Cardiac muscle cell (in vitro differentiated cells and primary cell): ENCODE results near the gene NEDD4L. TPM values are rescaled to one million over a fixed set of nuclear protein-coding genes. Genes with fewer than 3 reads are reported as not detected.
"Not testable (repeated sequence)": the region's sequence is repeated elsewhere in the genome, so short reads cannot be mapped to it uniquely, and the experiment has no call there.

Experiments used
- DNase-seq, 2 donors: peaks; one replicate each; pipeline versions ENCODE4 v3.0.0 to v3.0.0-alpha.2; 2010 to 2017; ENCODE audit warnings: low read depth in 1 of 2, low spot score in 1 of 2
- H3K27ac ChIP-seq: fragments of 200-600 bp; sonication (generic); 2 replicates; pipeline ENCODE4 v1.5.1; 2016
- H3K27me3 ChIP-seq: fragments of 200-600 bp; sonication (generic); 2 replicates; pipeline ENCODE4 v1.6.0; 2016; ENCODE audit warnings: control low read depth
- H3K36me3 ChIP-seq: fragments of 200-600 bp; sonication (generic); 2 replicates; pipeline ENCODE4 v1.5.1; 2016; ENCODE audit warnings: control low read depth
- H3K4me1 ChIP-seq: fragments of 200-600 bp; sonication (generic); 2 replicates; pipeline ENCODE4 v1.8.1; 2017; ENCODE audit warnings: low read depth, mild to moderate bottlenecking, mixed run types
- H3K4me3 ChIP-seq: fragments of 200-600 bp; sonication (generic); 2 replicates; pipeline ENCODE4 v1.5.1; 2016; ENCODE audit warnings: mild to moderate bottlenecking
- H3K9me3 ChIP-seq: fragments of 200-600 bp; sonication (generic); 2 replicates; pipeline ENCODE4 v1.5.1; 2017; ENCODE audit warnings: low read depth, mild to moderate bottlenecking, control low read depth
- polyA plus RNA-seq: library from polyadenylated mRNA; unstranded; fragments of >200 nt; fragmentation: Nextera tagmentation; extraction: Ambion mirVana; gene quantifications from 2 replicates; pipeline ENCODE4 v1.2.1, GENCODE V29; 2016
- total RNA-seq: library from RNA; depleted of rRNA; stranded (reverse); fragments of >200 nt; gene quantifications from 2 replicates; pipeline ENCODE4 v1.2.3, GENCODE V29; 2016
- TF ChIP-seq, protein P1 (sequence below): IDR thresholded peaks from 2 replicates; pipeline ENCODE4 v1.5.1; 2012; ENCODE audit warnings: low read depth, mild to moderate bottlenecking, low read length

Gene NEDD4L
- total and polyA plus RNA-seq, 2 experiments from 2014 or later, result 30.8 to 40.5 TPM

DNA sequence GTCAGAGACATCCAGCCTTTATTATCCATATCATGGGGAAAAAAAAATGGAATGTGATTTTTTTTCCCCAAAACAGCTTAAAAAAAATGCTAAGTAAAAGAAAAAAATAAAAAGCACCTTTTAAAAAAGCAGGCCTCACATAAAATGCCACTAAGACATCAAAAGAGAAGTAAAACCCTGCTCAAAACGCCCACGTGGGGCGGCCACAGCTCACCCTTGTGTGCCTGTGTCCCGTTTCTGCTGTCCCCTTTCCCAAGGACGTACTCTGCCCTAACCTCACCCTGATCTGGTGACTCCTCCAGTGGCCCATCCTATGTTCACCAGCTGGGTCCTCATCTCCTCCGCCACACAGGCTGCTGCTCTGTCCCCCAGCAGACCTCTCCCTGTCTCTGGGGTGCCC is 125.4 kb downstream of the NEDD4L start:
- no peak for DNase-seq

DNA sequence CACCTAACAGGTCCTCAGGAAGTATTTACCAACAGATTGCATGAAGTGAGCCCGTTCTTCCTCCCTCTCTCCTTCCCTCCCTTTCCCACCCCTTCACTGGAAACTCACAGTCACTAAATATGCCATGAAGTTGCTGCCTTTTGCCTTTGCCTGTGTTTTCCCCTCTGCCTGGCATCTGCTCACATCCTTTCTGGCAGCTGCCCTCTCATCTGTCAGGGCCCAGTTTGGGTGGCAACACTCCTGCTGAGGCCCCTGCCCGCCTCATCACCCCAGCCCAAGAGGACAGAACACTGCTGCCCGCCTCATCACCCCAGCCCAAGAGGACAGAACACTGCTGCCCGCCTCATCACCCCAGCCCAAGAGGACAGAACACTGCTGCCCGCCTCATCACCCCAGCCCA is 126.0 kb downstream of the NEDD4L start:
- H3K27ac ChIP-seq, H3K36me3 ChIP-seq, H3K27me3 ChIP-seq, DNase-seq, H3K4me3 ChIP-seq, H3K4me1 ChIP-seq, H3K9me3 ChIP-seq: not testable (repeated sequence)

More for the DNA sequence above, 125.4 kb downstream of the NEDD4L start:
- Histone ChIP-seq H3K4me1 (no peaks in the 10 kb centered on the region), H3K36me3 (no peaks in the 10 kb centered on the region), H3K27ac (no peak overlapping the region), H3K4me3 (no peak overlapping the region), H3K9me3 (no peaks in the 10 kb centered on the region), H3K27me3 (no peaks in the 10 kb centered on the region)
- TF ChIP-seq, protein P1, sequence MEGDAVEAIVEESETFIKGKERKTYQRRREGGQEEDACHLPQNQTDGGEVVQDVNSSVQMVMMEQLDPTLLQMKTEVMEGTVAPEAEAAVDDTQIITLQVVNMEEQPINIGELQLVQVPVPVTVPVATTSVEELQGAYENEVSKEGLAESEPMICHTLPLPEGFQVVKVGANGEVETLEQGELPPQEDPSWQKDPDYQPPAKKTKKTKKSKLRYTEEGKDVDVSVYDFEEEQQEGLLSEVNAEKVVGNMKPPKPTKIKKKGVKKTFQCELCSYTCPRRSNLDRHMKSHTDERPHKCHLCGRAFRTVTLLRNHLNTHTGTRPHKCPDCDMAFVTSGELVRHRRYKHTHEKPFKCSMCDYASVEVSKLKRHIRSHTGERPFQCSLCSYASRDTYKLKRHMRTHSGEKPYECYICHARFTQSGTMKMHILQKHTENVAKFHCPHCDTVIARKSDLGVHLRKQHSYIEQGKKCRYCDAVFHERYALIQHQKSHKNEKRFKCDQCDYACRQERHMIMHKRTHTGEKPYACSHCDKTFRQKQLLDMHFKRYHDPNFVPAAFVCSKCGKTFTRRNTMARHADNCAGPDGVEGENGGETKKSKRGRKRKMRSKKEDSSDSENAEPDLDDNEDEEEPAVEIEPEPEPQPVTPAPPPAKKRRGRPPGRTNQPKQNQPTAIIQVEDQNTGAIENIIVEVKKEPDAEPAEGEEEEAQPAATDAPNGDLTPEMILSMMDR, result no peak

DNA sequence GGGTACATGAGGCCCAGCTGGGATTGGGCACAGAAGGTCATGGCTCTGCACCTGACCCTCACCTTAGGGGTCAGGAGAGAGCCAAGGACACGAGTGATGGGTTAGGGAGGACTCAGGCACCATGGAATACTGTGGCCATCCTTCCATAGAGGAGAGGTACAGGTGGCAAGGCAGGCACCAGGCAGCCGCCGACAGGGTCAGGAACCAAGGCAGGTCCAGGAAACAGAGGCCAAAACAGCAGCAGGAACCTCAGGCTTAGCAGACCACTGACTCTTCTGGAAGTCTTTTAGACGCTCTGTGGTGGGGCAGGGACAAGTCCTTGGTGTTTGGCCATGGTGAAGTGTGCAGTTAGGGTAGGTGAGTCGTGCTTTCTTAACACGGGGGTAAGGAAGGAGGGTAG is 128.0 kb downstream of the NEDD4L start:
- no peak overlapping the region for H3K4me3 ChIP-seq
- no peaks in the 10 kb centered on the region for H3K36me3 ChIP-seq
- H3K27me3 ChIP-seq, result no peaks in the 10 kb centered on the region
- no peak overlapping the region for H3K27ac ChIP-seq
- DNase-seq, result no peak
- no peaks in the 10 kb centered on the region for H3K4me1 ChIP-seq
- TF ChIP-seq, protein P1, result no peak
- H3K9me3 ChIP-seq, result no peaks in the 10 kb centered on the region

DNA sequence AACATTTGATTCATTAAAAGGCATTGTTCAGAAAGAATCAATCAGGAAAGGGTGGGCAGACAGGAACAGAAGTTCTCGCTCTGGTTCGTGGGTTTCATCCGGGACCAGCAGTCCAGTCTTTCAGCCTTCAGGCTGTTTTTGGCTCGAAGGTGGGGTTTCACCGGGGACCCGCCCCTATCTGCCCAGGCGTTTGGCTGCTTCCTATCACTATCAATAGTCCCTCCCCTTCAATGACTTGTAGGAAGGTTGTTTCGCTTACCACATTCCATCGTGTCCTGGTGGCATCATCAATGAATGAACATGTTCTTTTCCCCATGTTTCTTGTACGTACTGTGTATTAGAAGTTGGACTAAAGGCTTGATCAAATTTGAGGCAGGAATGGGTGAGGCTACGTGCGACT is 130.3 kb downstream of the NEDD4L start:
- no peak for DNase-seq
- Histone ChIP-seq H3K27ac (no peak overlapping the region), H3K9me3 (no peaks in the 10 kb centered on the region), H3K4me1 (no peaks in the 10 kb centered on the region), H3K27me3 (no peaks in the 10 kb centered on the region), H3K36me3 (no peaks in the 10 kb centered on the region), H3K4me3 (no peak overlapping the region)
- TF ChIP-seq, protein P1, result no peak

DNA sequence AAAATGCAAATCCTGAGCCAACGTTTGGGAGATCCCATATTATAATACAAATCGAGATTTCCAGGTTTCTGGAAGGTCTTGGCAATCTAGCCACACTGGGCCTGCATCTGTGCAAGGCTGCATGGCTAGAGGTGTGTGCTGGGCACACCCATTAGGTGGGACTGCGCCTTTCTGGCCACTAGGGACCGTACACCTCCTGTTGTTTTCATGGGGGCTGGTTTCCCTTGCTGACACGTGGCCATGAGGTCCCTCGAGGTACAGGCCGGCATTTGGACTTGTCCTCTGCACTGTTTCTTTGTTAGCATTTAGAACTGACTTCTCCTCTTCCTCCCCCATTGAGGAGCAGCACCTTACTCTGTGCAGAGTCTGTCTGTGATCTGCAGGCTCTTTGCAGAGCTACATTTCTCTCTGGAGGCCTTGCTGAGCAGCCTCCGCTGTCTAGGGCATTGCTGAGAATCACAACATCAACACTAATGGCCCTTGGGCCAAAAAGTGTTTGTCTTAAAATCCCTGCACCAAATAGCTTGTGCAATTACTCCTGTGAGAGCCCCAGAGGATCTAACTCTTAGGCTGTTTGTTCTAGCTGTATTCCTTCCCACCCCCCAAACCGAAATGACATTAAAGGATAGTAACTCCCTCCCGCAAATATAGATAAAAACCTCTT is 131.2 kb downstream of the NEDD4L start:
- TF ChIP-seq, protein P1, result no peak
- no peak overlapping the region for H3K4me3 ChIP-seq
- H3K4me1 ChIP-seq, result no peaks in the 10 kb centered on the region
- H3K27ac ChIP-seq, result no peak overlapping the region
- no peaks in the 10 kb centered on the region for H3K27me3 ChIP-seq
- DNase-seq, result no peak
- H3K36me3 ChIP-seq, result no peaks in the 10 kb centered on the region
- no peaks in the 10 kb centered on the region for H3K9me3 ChIP-seq

DNA sequence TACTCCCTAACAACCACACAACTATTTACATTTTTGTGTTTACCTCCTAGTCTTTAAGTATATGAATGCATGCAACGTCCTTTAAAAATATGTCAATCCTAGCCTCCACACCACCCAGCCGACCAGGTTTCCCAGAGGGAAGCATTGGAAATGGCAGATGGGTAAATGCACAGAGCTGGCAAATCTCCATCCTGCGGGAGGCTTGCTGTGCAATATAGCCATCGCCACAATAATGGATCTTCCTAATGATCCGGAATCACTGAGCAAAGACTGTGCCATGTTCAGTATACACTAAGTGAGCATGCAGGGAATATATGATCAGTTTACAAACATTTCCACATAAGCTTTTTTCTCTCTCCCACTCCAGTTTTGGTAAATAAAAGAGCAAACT is 131.8 kb downstream of the NEDD4L start:
- DNase-seq, result no peak

More for the DNA sequence above, 131.8 kb downstream of the NEDD4L start:
- H3K27ac ChIP-seq, result no peak overlapping the region
- no peaks in the 10 kb centered on the region for H3K4me1 ChIP-seq
- TF ChIP-seq, protein P1, result no peak
- no peaks in the 10 kb centered on the region for H3K36me3 ChIP-seq
- H3K9me3 ChIP-seq, result no peaks in the 10 kb centered on the region
- H3K4me3 ChIP-seq, result no peak overlapping the region
- H3K27me3 ChIP-seq, result no peaks in the 10 kb centered on the region
